Cardiac muscle cell (in vitro differentiated cells and primary cell): ENCODE results near the gene DOCK4. TPM values are rescaled to one million over a fixed set of nuclear protein-coding genes. Genes with fewer than 3 reads are reported as not detected.

Experiments used
- DNase-seq, 2 donors: peaks; one replicate each; pipeline versions ENCODE4 v3.0.0 to v3.0.0-alpha.2; 2010 to 2017; ENCODE audit warnings: low read depth in 1 of 2, low spot score in 1 of 2
- H3K27ac ChIP-seq: fragments of 200-600 bp; sonication (generic); 2 replicates; pipeline ENCODE4 v1.5.1; 2016
- H3K27me3 ChIP-seq: fragments of 200-600 bp; sonication (generic); 2 replicates; pipeline ENCODE4 v1.6.0; 2016; ENCODE audit warnings: control low read depth
- H3K36me3 ChIP-seq: fragments of 200-600 bp; sonication (generic); 2 replicates; pipeline ENCODE4 v1.5.1; 2016; ENCODE audit warnings: control low read depth
- H3K4me1 ChIP-seq: fragments of 200-600 bp; sonication (generic); 2 replicates; pipeline ENCODE4 v1.8.1; 2017; ENCODE audit warnings: low read depth, mild to moderate bottlenecking, mixed run types
- H3K4me3 ChIP-seq: fragments of 200-600 bp; sonication (generic); 2 replicates; pipeline ENCODE4 v1.5.1; 2016; ENCODE audit warnings: mild to moderate bottlenecking
- H3K9me3 ChIP-seq: fragments of 200-600 bp; sonication (generic); 2 replicates; pipeline ENCODE4 v1.5.1; 2017; ENCODE audit warnings: low read depth, mild to moderate bottlenecking, control low read depth
- CTCF ChIP-seq: IDR thresholded peaks from 2 replicates; pipeline ENCODE4 v1.5.1; 2012; ENCODE audit warnings: low read depth, mild to moderate bottlenecking, low read length
- polyA plus RNA-seq: library from polyadenylated mRNA; unstranded; fragments of >200 nt; fragmentation: Nextera tagmentation; extraction: Ambion mirVana; gene quantifications from 2 replicates; pipeline ENCODE4 v1.2.1, GENCODE V29; 2016
- total RNA-seq: library from RNA; depleted of rRNA; stranded (reverse); fragments of >200 nt; gene quantifications from 2 replicates; pipeline ENCODE4 v1.2.3, GENCODE V29; 2016

DOCK4 gene
- total and polyA plus RNA-seq, 2 experiments from 2014 or later = 5.3 to 11.4 TPM

- H3K27ac ChIP-seq = no peak overlapping the region
- TF ChIP-seq CTCF = no peak
- H3K4me3 ChIP-seq = no peak overlapping the region
- H3K36me3 ChIP-seq = no peaks in the 10 kb centered on the region
- DNase-seq = no peak
- no peaks in the 10 kb centered on the region for H3K9me3 ChIP-seq
- no peaks in the 10 kb centered on the region for H3K27me3 ChIP-seq
- H3K4me1 ChIP-seq = no peaks in the 10 kb centered on the region
These were observed 119.5 kb downstream of the DOCK4 start for GRCh38 chr7:112086496-112087254.

GRCh38 chr7:112084520-112084971 lies 121.7 kb downstream of the DOCK4 start:
- no peak overlapping the region for H3K27ac ChIP-seq

GRCh38 chr7:112083776-112084355 lies 122.3 kb downstream of the DOCK4 start:
- TF ChIP-seq CTCF = no peak
- DNase-seq = no peak
- no peaks in the 10 kb centered on the region for H3K36me3 ChIP-seq
- H3K9me3 ChIP-seq = no peaks in the 10 kb centered on the region
- H3K27ac ChIP-seq = no peak overlapping the region
- H3K4me3 ChIP-seq = no peak overlapping the region
- H3K27me3 ChIP-seq = no peaks in the 10 kb centered on the region
- H3K4me1 ChIP-seq = no peaks in the 10 kb centered on the region

More at GRCh38 chr7:112084520-112084971, 121.7 kb downstream of the DOCK4 start:
- no peaks in the 10 kb centered on the region for H3K27me3 ChIP-seq
- H3K9me3 ChIP-seq = no peaks in the 10 kb centered on the region
- no peaks in the 10 kb centered on the region for H3K4me1 ChIP-seq
- DNase-seq = peak in 1 of 2 donors; percentile 49
- TF ChIP-seq CTCF = no peak
- H3K4me3 ChIP-seq = no peak overlapping the region
- no peaks in the 10 kb centered on the region for H3K36me3 ChIP-seq

GRCh38 chr7:112082306-112082705 lies 123.9 kb downstream of the DOCK4 start:
- no peak for TF ChIP-seq CTCF
- H3K27me3 ChIP-seq = no peaks in the 10 kb centered on the region
- H3K27ac ChIP-seq = no peak overlapping the region
- H3K4me3 ChIP-seq = no peak overlapping the region
- no peaks in the 10 kb centered on the region for H3K9me3 ChIP-seq
- no peaks in the 10 kb centered on the region for H3K36me3 ChIP-seq
- no peaks in the 10 kb centered on the region for H3K4me1 ChIP-seq
- no peak for DNase-seq

- Histone ChIP-seq H3K27me3 (no peaks in the 10 kb centered on the region), H3K9me3 (no peaks in the 10 kb centered on the region), H3K4me1 (no peaks in the 10 kb centered on the region), H3K4me3 (no peak overlapping the region), H3K27ac (no peak overlapping the region), H3K36me3 (no peaks in the 10 kb centered on the region)
- DNase-seq = no peak
- TF ChIP-seq CTCF = no peak
These were observed 124.4 kb downstream of the DOCK4 start for GRCh38 chr7:112081778-112082177.
